ENCODE data around the gene CDKL2.

DNA sequence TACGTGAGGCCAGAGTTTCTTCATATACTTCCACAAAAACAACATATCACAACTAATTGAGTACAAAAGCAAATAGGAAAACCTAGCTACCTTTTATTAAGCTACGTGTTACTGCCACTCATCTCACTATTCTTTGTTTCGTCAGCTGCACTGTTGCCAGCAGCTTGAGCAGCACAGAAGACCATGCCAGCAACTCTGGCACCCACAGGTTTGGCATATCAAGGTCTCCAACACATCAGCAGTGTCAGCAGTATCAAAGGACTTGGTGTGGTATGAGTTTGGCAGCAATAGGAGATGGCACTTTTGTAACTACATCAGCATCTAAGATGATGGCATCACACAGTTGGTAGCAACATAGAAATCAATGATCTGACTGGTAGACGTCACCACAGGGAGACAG, 30.7 kb downstream of the CDKL2 start:
- no peak for TF ChIP-seq EZH2 (IDR thresholded peaks at IDR 0.05; ENCODE audit: borderline replicate concordance, low read length)
- TF ChIP-seq, protein P1, sequence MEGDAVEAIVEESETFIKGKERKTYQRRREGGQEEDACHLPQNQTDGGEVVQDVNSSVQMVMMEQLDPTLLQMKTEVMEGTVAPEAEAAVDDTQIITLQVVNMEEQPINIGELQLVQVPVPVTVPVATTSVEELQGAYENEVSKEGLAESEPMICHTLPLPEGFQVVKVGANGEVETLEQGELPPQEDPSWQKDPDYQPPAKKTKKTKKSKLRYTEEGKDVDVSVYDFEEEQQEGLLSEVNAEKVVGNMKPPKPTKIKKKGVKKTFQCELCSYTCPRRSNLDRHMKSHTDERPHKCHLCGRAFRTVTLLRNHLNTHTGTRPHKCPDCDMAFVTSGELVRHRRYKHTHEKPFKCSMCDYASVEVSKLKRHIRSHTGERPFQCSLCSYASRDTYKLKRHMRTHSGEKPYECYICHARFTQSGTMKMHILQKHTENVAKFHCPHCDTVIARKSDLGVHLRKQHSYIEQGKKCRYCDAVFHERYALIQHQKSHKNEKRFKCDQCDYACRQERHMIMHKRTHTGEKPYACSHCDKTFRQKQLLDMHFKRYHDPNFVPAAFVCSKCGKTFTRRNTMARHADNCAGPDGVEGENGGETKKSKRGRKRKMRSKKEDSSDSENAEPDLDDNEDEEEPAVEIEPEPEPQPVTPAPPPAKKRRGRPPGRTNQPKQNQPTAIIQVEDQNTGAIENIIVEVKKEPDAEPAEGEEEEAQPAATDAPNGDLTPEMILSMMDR (conservative IDR thresholded peaks at IDR 0.05 in 1 of 2, IDR thresholded peaks at IDR 0.05 in 1 of 2; ENCODE audit: extremely low read depth in 1 of 2, insufficient read depth in 1 of 2, low read depth in 1 of 2, low read length in 2 of 2): no peak
